Transverse colon (tissue), 4 donors: Measurements from ENCODE around the gene CSNK1G1.

Experiments used
- POLR2A ChIP-seq: fragments of 450-650 bp; IDR thresholded peaks from one replicate; pipeline ENCODE4 v1.6.1; 2016; ENCODE audit warnings: antibody characterized with exemption, mild to moderate bottlenecking, moderate library complexity
- POLR2AphosphoS5 ChIP-seq, 3 donors: sonication (generic); formaldehyde crosslinking; IDR thresholded peaks; one replicate each; pipeline ENCODE4 v1.6.1; 2016; ENCODE audit warnings: antibody characterized with exemption in 3 of 3
- TF ChIP-seq, protein P1 (sequence below), 5 experiments: fragments of 200-600 bp in 3 of 5; fragments of 450-650 bp in 2 of 5; sonication (generic) in 3 of 5; IDR thresholded peaks; 1 replicate in 2 of 5; 2 replicates in 3 of 5; pipeline ENCODE4 v1.5.1; 2016 to 2017; ENCODE audit warnings: antibody characterized with exemption in 5 of 5, inconsistent platforms in 3 of 5, mild to moderate bottlenecking in 2 of 5, moderate library complexity in 1 of 5

DNA sequence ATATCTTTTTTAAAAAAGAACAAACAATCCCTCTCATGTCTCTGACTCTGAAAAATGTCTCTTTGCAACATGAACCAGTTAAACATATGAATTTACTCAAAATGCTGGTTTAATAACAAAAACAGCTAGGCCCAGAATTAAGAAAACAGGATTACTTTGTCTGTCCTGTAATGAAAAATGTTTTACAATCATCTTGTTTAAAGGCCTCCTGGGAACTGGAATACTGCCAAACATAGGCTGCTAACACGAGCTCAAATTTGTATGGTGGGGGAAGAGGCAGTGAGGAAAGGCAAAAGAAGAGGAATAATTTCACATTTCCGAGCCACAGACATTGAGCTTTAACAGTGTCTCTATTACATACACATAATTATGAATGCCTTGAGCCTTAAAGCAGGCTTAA, 131.5 kb downstream of the CSNK1G1 start:
- TF ChIP-seq, protein P1, sequence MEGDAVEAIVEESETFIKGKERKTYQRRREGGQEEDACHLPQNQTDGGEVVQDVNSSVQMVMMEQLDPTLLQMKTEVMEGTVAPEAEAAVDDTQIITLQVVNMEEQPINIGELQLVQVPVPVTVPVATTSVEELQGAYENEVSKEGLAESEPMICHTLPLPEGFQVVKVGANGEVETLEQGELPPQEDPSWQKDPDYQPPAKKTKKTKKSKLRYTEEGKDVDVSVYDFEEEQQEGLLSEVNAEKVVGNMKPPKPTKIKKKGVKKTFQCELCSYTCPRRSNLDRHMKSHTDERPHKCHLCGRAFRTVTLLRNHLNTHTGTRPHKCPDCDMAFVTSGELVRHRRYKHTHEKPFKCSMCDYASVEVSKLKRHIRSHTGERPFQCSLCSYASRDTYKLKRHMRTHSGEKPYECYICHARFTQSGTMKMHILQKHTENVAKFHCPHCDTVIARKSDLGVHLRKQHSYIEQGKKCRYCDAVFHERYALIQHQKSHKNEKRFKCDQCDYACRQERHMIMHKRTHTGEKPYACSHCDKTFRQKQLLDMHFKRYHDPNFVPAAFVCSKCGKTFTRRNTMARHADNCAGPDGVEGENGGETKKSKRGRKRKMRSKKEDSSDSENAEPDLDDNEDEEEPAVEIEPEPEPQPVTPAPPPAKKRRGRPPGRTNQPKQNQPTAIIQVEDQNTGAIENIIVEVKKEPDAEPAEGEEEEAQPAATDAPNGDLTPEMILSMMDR (IDR thresholded peaks at IDR 0.05), result no peak
- TF ChIP-seq POLR2A, result no peak
- no peak for TF ChIP-seq POLR2AphosphoS5 (IDR thresholded peaks at IDR 0.05)
